MM.1S (cell line): ENCODE data around the gene CHAF1A.

Experiments used
- CTCF ChIP-seq: fragments of 300-600 bp; sonication (generic); IDR thresholded peaks from 2 replicates; pipeline ENCODE4 v1.5.1; 2016; ENCODE audit warnings: antibody characterized with exemption, low read length, mixed read lengths
- EZH2phosphoT487 ChIP-seq: fragments of 300-600 bp; sonication (generic); IDR thresholded peaks from 2 replicates; pipeline ENCODE4 v1.6.1; 2018; ENCODE audit warnings: antibody characterized with exemption, low read length

- no peak for TF ChIP-seq CTCF
- no peak for TF ChIP-seq EZH2phosphoT487
These were observed 25.8 kb upstream of the CHAF1A start for GRCh38 chr19:4376671-4376990.
